ENCODE results near the gene SLC38A3.

Gene SLC38A3

DNA sequence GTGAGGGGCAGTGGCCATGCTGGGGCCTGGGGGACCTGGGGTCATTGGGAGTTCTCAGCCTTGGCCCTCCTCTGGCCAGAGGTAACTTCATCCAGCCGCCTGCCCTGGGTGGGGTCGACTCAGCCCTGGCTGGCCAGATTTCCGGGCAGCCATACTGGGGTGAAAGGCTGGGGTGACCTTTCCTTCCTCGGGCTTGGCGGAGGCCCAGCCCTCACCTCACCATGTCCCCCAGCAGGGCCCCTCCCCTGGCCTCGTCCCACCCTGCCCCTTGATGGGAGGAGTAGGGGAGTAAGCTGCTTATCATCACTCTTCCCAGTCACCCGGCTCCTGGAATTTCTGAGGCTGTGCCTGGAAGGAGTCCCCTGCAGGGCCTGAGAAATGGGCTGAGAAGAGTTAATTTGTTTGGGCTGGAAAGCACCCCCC is 44.5 kb upstream of the SLC38A3 start:
- DNase-seq (ENCODE audit: low read depth): no peak
- H3K4me3 ChIP-seq (ENCODE audit: low read length): no peak overlapping the region
- TF ChIP-seq, protein P1, sequence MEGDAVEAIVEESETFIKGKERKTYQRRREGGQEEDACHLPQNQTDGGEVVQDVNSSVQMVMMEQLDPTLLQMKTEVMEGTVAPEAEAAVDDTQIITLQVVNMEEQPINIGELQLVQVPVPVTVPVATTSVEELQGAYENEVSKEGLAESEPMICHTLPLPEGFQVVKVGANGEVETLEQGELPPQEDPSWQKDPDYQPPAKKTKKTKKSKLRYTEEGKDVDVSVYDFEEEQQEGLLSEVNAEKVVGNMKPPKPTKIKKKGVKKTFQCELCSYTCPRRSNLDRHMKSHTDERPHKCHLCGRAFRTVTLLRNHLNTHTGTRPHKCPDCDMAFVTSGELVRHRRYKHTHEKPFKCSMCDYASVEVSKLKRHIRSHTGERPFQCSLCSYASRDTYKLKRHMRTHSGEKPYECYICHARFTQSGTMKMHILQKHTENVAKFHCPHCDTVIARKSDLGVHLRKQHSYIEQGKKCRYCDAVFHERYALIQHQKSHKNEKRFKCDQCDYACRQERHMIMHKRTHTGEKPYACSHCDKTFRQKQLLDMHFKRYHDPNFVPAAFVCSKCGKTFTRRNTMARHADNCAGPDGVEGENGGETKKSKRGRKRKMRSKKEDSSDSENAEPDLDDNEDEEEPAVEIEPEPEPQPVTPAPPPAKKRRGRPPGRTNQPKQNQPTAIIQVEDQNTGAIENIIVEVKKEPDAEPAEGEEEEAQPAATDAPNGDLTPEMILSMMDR (conservative IDR thresholded peaks at IDR 0.05; ENCODE audit: low read depth, low read length): no peak

DNA sequence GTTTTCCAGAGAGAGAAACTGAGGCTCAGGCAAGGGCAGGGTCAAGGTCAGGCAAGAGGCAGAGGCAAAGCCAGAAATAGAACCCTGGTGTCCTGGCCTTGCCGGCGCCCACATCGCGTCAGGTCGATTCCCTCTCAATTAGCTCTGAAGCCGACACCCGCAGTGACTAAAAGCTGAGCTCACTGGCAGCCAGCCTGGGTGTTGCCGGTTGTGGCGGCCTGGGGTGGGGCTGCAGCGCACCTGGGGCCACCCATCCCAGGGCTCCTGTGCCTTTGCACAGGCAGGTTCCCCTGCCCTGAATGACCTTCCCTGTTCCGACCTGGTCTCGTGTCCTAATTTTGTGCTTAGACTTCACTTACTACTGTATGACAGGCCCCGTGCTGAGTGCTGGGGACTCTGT is 43.8 kb upstream of the SLC38A3 start:
- TF ChIP-seq, protein P1 (conservative IDR thresholded peaks at IDR 0.05; ENCODE audit: low read depth, low read length): no peak
- no peak overlapping the region for H3K4me3 ChIP-seq (ENCODE audit: low read length)
- no peak for DNase-seq (ENCODE audit: low read depth)

DNA sequence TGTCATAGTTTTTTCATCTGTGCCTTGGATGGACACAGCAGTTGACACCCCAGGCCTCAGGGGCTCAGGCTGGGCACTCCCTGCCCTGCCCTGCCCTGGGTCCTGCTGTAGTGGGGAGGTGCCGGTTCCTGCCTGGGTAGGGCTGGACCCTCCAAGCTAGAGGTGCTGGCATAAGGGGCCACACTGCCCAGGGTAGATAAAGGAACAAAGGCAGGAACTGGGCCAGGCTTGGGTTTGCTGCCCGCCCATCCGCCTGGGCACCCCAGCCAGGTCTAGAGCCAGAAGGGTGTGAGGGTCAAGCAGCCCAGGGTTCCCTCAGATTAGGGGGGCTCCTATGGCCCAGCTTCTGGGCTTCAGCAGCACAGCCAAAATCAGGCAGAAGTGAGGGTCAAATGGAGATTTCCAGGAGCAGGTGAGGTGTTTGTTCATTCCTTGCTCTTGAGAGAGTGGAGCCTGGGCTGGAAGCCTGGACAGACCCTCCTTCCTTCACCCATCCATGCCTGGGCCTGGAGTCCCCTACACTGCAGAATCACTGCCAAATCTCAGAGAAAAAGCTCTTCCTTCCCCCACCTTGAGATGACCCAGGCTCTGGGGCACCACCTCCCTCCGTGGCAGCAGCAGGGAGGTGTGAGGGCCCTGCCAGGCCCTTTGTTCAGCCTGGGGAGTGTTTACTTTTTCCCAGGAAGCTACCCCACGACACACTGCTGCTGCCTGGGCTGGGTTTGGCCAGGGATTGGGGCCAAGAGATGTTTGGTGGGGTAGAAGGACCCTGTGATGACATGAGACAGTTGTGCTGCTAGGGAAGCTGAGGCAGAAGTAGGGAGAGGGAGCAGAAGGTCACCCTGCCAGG is 42.8 kb upstream of the SLC38A3 start:
- TF ChIP-seq, protein P1 (conservative IDR thresholded peaks at IDR 0.05; ENCODE audit: low read depth, low read length): no peak
- no peak overlapping the region for H3K4me3 ChIP-seq (ENCODE audit: low read length)
- no peak for DNase-seq (ENCODE audit: low read depth)

DNA sequence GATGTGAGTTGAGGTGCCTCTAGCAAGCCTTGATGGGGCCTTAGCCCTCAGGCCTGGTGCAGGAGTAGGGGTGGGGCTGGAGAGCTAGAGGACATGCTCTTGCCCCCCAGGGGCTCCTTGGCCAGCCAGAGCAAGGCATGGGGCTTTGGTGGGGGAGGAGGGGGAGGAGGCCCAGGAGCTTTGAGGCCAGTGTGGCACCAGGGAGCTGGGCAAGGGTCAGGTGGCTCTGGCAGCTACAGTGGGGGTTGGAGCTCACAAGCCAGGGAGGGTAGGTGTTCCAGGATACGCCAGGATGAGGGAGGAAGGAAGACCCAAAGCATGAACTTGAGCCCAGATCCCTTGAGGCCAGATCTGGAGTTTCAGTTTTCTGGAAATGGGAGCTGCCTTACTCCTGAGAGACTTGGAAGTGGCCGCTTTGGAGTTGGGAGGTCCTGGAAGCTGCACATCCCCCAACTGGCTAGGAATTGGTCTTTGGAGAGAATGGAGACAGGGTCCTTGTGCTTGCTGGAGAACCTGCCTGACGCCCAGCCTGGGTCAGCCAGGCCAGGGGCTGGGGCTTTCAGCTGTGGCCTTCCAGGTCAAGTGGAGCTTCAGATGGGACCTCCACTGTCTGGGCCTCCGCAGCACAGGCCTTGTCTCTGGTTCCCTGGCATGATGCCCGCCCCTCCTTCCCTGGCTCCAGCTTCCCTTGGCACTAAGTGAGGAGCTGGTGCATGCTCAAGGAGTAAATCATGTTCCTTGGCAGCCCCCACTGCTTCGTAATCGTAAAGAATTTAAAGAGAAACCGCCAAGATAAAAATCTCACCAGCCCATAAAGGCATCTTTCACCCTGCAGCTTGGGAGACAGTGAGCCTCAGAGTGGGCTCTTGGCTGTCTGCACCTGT is 41.3 kb upstream of the SLC38A3 start:
- DNase-seq (ENCODE audit: low read depth): peak; percentile 92
- no peak overlapping the region for H3K4me3 ChIP-seq (ENCODE audit: low read length)
- TF ChIP-seq, protein P1 (conservative IDR thresholded peaks at IDR 0.05; ENCODE audit: low read depth, low read length): no peak

DNA sequence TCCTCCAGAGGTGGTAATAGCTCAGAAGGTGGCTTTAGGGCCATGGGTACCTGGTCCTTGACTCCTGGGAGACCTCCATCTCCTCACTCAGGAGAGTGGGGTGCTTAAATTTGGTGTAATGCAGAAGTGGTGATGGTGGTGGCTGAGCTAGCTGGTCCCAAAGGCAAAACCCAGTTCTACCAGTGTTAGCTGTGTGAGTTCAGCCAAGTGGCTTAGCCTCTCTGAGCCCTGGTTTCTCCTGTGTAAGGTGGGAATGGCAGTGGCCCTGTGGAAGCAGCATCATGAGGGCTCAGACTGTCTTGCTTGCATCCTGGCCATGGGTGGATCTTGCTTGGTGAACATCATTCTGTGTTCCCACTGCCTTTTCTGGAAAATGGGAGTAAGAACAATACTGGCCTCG is 40.6 kb upstream of the SLC38A3 start:
- no peak for DNase-seq (ENCODE audit: low read depth)
- TF ChIP-seq, protein P1 (conservative IDR thresholded peaks at IDR 0.05; ENCODE audit: low read depth, low read length): no peak
- no peak overlapping the region for H3K4me3 ChIP-seq (ENCODE audit: low read length)

DNA sequence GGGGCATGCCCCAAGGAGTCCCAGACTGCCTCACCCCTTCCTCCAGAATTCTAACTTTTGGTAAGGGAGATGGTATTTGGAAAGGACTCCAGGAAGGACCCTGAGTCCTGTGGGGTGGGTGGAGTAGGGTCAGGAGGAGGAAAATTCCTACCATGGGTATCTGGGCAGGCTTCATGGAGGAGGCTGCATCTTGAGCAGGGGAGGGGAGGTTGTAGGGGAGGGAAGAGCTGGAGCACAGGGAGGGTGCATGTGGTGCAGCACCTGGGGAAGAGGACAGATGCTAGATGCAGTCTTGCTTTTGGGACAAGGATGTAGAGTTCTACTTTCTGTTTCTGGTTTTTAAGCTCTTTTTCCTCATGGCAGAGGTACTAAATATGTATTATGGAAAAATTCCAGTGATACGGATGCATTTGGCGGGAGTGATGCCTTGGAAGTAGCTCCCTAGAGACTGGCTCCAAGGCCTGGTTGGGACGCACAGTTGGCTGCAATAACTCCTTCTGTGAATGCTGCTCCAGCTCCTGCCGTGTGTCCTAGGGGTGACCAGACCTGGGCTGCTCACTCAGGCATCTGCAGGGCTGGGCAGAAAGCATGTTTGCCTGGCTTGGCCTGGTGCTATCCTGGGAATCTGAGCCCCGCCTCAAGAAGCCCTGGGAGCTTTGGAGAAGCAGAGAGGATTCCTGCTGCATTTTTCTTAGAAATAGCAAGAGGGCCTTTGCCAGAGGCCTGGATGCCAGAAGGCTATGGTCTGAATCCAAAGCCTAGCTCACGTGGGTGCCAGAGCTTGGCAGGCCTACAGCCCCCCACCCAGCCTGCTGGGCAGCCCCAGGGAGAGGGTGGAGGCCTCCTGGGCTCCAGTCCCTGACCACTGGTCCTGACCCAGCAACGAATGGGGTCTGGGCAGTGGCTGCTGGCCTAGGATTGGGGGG is 39.8 kb upstream of the SLC38A3 start:
- peak; percentile 78 for DNase-seq (ENCODE audit: low read depth)
- TF ChIP-seq, protein P1 (conservative IDR thresholded peaks at IDR 0.05; ENCODE audit: low read depth, low read length): no peak
- H3K4me3 ChIP-seq (ENCODE audit: low read length): no peak overlapping the region
